Suprapubic skin (tissue), 4 donors: Measurements from ENCODE around the gene RASL10B.

ENCODE experiments used
- EP300 ChIP-seq: sonication (generic); formaldehyde crosslinking; IDR thresholded peaks from one replicate; pipeline ENCODE4 v1.6.1; 2017; ENCODE audit warnings: antibody characterized with exemption
- POLR2A ChIP-seq, 2 donors: fragments of 450-650 bp; IDR thresholded peaks; one replicate each; pipeline ENCODE4 v1.6.1; 2017; ENCODE audit warnings: antibody characterized with exemption in 2 of 2, mild to moderate bottlenecking in 2 of 2, moderate library complexity in 2 of 2
- POLR2AphosphoS5 ChIP-seq, 3 donors: sonication (generic); formaldehyde crosslinking; IDR thresholded peaks; one replicate each; pipeline ENCODE4 v1.6.1; 2017; ENCODE audit warnings: antibody characterized with exemption in 3 of 3
- TF ChIP-seq, protein P1 (sequence below), 2 donors: fragments of 200-600 bp in 1 of 2; fragments of 450-650 bp in 1 of 2; sonication (generic) in 1 of 2; IDR thresholded peaks; one replicate each; pipeline ENCODE4 v1.5.1; 2016 to 2019; ENCODE audit warnings: antibody characterized with exemption in 2 of 2, mild to moderate bottlenecking in 1 of 2, moderate library complexity in 1 of 2

DNA sequence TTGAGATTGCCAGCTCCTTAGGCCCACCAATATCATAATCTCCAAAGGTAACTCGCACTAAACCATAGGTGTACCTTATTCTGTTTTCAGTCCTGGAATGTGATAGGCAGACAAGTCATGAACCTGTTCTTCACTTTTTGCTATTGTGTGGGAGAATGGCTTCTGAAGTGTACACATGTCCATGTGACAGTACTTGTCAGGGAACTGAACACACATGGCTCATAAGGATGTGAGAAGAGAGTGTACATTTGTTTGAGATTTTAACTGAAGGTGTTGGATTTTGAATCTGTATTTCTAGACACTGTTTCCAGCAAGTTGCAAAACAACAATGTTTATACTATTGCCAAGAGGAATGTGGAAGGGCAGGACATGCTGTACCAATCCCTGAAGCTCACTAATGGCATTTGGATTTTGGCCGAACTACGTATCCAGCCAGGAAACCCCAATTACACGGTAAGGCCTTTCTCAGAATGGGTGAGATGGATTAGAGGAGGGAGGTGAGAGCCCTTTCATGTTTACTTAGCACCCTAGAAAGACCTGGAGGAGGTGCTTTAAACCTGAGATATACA lies 14.5 kb upstream of the RASL10B start:
- TF ChIP-seq, protein P1, sequence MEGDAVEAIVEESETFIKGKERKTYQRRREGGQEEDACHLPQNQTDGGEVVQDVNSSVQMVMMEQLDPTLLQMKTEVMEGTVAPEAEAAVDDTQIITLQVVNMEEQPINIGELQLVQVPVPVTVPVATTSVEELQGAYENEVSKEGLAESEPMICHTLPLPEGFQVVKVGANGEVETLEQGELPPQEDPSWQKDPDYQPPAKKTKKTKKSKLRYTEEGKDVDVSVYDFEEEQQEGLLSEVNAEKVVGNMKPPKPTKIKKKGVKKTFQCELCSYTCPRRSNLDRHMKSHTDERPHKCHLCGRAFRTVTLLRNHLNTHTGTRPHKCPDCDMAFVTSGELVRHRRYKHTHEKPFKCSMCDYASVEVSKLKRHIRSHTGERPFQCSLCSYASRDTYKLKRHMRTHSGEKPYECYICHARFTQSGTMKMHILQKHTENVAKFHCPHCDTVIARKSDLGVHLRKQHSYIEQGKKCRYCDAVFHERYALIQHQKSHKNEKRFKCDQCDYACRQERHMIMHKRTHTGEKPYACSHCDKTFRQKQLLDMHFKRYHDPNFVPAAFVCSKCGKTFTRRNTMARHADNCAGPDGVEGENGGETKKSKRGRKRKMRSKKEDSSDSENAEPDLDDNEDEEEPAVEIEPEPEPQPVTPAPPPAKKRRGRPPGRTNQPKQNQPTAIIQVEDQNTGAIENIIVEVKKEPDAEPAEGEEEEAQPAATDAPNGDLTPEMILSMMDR (IDR thresholded peaks at IDR 0.05) = no peak
- TF ChIP-seq POLR2A (IDR thresholded peaks at IDR 0.05) = no peak
- peak; percentile 90 for TF ChIP-seq EP300
- peak in 1 of 3 donors; percentile 34 for TF ChIP-seq POLR2AphosphoS5 (IDR thresholded peaks at IDR 0.05)
